Measurements from ENCODE around the gene WDFY1.

The WDFY1 gene

DNA sequence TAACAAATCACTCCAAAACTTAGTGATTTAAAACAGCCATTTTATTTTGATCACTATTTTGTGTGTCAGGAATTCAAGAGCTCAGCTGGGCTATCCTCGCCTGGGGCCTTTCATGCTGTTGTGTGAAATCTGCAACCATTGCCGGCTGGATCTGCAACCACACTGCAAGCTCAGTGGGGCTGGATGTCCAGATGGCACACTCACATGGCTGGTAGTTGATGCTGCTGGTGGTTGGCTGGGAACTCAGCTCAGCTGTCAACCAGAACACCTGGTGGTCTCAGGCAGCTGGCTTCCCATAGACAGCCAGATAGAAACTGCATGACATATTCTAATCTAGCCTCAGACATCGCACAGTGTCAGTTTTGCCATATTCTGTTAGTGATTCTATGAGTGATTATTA is 77.1 kb downstream of the WDFY1 start:
- TF ChIP-seq, protein P1, sequence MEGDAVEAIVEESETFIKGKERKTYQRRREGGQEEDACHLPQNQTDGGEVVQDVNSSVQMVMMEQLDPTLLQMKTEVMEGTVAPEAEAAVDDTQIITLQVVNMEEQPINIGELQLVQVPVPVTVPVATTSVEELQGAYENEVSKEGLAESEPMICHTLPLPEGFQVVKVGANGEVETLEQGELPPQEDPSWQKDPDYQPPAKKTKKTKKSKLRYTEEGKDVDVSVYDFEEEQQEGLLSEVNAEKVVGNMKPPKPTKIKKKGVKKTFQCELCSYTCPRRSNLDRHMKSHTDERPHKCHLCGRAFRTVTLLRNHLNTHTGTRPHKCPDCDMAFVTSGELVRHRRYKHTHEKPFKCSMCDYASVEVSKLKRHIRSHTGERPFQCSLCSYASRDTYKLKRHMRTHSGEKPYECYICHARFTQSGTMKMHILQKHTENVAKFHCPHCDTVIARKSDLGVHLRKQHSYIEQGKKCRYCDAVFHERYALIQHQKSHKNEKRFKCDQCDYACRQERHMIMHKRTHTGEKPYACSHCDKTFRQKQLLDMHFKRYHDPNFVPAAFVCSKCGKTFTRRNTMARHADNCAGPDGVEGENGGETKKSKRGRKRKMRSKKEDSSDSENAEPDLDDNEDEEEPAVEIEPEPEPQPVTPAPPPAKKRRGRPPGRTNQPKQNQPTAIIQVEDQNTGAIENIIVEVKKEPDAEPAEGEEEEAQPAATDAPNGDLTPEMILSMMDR (IDR thresholded peaks at IDR 0.05; ENCODE audit: low read depth, low read length): no peak
- no peak overlapping the region for H3K4me3 ChIP-seq (ENCODE audit: low read depth, low read length)

DNA sequence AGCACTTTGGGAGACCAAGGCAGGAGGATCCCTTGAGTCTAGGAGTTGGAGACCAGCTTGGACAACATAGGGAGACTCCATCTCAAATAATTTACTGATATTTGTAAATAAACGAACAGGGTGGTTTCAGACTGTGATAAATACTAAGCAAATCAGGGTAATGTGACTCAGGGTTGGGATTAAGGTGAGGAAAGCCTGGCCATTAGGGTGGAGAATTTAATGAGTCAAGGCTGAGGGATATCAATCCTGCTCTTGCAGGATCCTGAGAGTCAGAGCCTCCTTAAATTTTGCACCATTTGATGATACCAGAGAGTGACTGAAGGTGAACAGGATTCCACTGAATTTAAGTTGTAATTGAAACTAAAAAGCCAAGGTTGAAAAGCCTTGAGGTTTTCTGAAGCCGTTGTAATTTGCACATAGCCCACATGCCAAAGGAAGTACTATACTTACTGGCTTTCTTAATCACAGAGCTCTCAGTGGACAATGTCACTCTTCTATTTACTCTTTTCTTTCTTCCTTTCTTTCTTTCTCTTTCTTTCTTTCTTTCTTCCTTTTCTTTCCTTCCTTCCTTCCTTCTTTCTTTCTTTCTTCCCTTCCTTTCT is 79.1 kb downstream of the WDFY1 start:
- TF ChIP-seq, protein P1 (IDR thresholded peaks at IDR 0.05; ENCODE audit: low read depth, low read length): no peak
- no peak overlapping the region for H3K4me3 ChIP-seq (ENCODE audit: low read depth, low read length)

DNA sequence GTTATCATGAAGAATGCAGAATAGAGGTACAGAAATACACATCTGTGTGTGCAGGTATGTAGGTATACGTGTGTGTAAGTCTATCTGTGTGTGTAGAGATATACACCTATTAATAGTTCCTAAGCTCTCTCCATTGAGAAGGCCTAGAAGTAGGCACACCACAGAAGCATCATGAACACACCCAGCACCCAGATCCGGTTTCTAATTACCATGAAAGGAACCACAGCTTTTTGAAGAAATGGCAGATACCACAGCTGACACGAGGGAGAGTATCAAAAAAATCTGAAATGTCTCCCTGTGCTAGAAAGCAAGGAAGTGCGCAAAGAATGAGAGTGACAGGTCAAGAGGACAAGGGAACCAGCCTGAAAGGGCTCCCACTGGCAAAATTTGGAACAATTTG is 80.0 kb downstream of the WDFY1 start:
- TF ChIP-seq, protein P1 (IDR thresholded peaks at IDR 0.05; ENCODE audit: low read depth, low read length): no peak
- H3K4me3 ChIP-seq (ENCODE audit: low read depth, low read length): no peak overlapping the region

DNA sequence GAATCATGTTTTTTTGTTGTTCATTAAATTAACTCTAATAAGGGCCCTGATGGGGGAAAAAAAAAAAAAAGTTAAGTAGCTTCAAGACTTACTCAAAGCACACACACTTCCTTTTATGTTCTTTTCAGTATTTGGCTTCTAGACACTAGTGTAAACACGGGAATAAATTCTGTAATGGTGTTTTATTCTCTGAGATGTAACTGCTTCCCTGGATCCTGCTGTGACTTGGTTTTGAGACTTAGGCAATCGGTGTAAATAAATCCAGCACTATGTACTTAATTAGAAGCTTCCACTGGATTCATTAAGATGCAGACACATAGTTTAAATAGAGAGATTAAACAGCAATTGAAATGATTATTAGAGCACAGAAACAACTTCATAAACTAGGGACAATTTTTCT is 81.6 kb downstream of the WDFY1 start:
- TF ChIP-seq, protein P1 (IDR thresholded peaks at IDR 0.05; ENCODE audit: low read depth, low read length): no peak

DNA sequence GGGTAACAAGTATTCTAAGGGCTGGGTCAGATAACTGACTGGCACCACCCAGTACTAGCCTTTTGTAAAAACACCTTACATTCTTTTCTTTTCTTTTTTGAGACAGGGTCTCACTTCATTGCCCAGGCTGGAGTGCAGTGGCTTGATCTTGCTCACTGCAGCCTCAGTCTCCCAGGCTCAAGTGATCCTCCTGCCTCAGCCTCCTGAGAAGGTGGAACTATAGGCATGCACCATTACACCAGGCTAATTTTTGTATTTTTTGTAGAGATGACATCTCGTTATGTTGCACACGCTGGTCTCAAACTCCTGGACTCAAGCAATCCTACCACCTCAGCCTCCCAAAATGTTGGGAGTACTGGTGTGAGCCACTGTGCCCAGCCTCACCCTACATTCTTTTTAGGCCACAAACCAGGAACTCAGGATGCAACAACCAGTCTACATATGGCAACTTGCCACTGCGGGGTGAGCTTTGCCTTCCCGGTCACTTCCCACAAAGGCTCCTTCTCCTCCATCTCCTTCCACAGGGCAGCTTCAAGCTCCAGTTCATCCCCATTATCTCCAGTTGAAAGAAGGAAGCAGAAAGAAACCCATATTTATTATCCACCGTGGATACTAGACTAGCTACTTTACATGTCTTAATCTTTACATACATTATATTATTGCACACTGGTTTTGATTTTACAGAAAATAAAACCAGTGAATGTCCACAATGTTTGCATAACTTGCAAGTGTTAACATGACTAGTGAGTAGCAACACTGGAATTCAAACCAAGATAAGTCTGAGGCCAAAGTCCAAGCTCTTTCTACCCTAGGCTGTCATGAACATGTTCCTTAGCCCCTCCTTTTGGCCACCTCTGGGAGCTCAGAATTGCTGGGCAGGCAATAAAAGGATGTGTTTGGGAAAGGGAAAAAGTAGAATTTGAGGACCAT is 84.1 kb downstream of the WDFY1 start:
- no peak overlapping the region for H3K4me3 ChIP-seq (ENCODE audit: low read depth, low read length)
- TF ChIP-seq, protein P1 (IDR thresholded peaks at IDR 0.05; ENCODE audit: low read depth, low read length): no peak

More for the DNA sequence above, 81.6 kb downstream of the WDFY1 start:
- no peak overlapping the region for H3K4me3 ChIP-seq (ENCODE audit: low read depth, low read length)

DNA sequence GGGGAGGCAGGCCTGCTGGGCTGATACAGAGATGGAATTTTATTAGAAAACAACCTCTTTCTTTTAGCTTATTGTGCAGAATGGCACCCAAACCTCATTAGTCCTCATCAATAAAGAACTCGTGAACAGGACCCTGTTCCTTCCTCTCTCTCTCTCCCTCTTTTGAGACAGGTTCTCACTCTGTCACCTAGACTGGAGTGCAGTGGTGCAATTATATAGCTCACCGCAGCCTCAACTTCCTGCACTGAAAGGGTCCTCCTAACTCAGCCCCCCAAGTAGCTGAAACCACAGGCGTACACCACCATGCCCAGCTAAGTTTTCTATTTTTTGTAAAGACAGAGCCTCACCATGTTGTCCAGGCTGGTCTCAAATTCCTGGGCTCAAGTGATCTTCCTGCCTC is 86.1 kb downstream of the WDFY1 start:
- TF ChIP-seq, protein P1 (IDR thresholded peaks at IDR 0.05; ENCODE audit: low read depth, low read length): no peak

DNA sequence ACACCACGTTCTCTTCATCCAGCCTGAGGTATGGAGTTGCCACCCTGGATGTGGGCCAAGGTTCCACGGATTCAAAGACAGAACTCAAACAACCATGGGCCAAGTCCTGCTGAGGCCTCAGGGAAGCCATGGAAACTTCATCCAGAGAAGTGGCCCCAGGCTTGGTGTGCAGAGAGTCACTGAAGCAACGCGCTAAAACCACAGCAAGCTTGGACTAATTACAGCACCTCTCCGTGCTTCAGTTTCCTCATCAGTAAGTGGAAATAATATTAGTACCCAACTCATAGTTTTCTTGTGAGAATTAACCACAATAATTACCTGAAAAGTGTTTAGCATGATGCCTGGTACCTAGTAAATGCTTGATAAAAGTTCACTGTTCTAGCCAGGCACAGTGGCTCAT is 88.6 kb downstream of the WDFY1 start:
- TF ChIP-seq, protein P1 (IDR thresholded peaks at IDR 0.05; ENCODE audit: low read depth, low read length): no peak
- H3K4me3 ChIP-seq (ENCODE audit: low read depth, low read length): no peak overlapping the region

More for the DNA sequence above, 86.1 kb downstream of the WDFY1 start:
- no peak overlapping the region for H3K4me3 ChIP-seq (ENCODE audit: low read depth, low read length)

Data from WI38 (cell line).